GM10266 (cell line): ENCODE measurements around the gene B4GALT2.

Experiments used
- DNase-seq: peaks from one replicate; pipeline ENCODE4 v3.0.0; 2012; ENCODE audit errors: extremely low spot score
- TF ChIP-seq, protein P1 (sequence below): IDR thresholded peaks from 2 replicates; pipeline ENCODE4 v1.5.1; 2012; ENCODE audit warnings: mild to moderate bottlenecking, low read depth; ENCODE audit not compliant: control insufficient read depth, insufficient read depth; ENCODE audit errors: missing control alignments

Gene B4GALT2

DNA sequence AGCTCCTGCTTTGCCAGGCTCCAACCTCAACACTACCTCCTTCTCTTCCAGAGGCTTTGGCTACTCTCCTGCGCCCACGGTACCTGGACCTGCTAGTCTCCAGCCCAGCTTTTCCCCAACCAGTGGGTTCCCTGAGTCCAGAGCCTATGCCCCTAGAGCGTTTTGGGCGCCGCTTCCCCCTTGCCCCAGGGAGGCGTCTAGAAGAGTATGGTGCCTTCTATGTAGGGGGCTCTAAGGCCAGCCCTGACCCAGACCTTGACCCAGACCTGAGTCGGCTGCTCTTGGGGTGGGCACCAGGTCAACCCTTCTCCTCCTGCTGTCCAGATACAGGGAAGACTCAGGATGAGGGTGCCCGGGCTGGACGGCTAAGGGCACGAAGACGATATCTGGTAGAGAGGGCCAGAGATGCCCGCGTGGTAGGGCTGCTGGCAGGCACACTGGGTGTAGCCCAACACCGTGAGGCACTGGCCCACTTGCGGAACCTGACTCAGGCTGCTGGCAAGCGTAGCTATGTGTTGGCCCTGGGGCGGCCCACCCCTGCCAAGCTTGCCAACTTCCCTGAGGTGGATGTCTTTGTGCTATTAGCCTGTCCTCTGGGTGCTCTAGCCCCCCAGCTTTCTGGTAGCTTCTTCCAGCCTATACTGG, 7.6 kb upstream of the B4GALT2 start:
- DNase-seq = no peak

DNA sequence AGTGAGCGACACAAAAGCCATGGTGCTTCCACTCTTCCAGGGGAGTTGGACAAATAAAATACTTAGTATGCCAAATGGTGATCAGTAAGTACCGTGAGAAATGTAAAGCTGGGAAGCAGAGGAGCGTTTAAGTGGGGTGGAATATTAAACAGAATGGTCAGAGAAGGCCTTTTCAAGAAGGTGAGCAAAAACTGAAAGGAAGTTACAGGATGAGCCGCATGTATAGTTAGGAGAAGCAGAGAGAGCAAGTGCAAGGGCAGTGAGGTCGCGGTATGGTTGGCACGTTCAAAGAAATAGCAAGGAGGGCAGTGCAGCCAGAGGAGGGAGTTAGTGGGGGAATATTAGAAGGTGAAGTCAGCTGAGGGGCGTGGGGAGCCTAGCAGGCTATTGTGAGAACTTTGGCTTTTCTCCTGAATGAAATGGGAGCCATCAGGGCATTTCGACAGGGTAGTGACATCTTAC, 5.0 kb upstream of the B4GALT2 start:
- DNase-seq = no peak
- TF ChIP-seq, protein P1, sequence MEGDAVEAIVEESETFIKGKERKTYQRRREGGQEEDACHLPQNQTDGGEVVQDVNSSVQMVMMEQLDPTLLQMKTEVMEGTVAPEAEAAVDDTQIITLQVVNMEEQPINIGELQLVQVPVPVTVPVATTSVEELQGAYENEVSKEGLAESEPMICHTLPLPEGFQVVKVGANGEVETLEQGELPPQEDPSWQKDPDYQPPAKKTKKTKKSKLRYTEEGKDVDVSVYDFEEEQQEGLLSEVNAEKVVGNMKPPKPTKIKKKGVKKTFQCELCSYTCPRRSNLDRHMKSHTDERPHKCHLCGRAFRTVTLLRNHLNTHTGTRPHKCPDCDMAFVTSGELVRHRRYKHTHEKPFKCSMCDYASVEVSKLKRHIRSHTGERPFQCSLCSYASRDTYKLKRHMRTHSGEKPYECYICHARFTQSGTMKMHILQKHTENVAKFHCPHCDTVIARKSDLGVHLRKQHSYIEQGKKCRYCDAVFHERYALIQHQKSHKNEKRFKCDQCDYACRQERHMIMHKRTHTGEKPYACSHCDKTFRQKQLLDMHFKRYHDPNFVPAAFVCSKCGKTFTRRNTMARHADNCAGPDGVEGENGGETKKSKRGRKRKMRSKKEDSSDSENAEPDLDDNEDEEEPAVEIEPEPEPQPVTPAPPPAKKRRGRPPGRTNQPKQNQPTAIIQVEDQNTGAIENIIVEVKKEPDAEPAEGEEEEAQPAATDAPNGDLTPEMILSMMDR = no peak

More for the DNA sequence above, 7.6 kb upstream of the B4GALT2 start:
- TF ChIP-seq, protein P1 = no peak

DNA sequence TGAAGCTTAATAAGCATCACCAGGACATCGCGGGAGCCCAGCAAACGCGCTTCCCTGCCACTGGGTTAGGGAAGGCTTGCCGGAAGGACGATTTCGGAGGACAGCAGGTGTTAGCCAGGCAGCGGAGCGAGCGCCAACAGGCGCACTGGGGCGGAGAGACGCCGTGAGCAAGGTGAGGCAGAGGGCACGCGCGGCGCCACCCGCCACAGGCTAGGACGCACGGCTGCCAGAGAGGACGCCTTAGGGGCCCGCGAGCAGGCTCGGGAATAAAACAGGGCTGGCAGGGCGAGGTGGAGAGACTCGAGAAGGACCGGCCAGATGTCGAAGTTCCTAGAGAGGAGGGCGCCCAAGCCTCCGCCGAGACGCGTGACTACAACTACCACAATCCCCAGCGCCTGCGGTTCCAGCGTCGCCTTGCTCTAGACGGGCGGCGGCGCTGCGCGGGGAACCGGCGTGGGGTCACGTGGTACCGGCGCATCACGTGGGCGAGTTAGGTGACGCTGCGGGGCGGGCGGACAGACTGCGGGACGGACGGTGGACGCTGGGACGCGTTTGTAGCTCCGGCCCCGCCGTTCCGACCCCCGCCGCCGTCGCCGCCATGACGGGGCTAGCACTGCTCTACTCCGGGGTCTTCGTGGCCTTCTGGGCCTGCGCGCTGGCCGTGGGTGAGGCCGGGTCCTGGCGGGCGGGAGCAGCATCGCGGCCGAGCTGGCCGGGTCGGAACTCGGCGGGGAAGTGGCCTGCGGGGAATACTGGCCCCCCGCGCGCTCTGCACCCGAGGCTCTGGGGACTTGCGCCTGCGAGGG, 4.4 kb upstream of the B4GALT2 start, which contains the start of gene ATP6V0B:
Gene ATP6V0B (plus strand): TSS at position 518 of the 806 bp plus-strand sequence. CDS start 81 bp downstream, at position 599.
- peak; percentile 96 for DNase-seq
- TF ChIP-seq, protein P1 = peak; percentile 0

DNA sequence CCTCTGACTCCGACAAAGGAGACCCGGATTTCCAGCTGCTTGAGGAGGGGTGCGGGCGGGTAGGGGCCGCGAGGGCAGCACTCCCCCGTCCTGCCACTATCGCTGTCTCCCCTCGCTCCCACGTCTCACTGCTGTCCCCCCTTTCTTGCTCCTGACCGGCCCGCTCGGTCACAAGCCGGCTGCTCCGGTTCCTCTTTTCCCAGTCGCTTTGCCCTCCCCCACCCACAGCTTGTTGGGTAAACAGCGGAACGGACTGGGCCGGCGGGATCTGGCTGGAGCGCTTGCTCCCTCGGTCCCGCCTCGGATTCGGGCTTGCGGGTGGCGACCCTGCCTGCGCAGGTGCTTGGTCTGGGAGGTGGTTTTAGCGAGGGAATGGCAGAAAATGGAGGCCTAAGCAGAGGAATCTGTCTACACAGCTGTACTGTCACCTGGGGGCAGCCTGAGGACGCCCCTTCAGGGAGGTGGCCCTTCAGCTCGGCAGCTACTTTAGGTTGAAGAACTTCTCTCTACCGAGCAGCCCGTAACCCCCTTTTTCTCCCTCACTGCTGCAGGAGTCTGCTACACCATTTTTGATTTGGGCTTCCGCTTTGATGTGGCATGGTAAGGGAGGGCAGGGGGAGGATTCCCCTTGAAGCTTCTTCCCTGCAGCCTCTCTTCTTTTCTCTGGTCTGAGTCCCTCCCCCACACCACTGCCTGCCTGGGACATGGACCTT, 3.6 kb upstream of the B4GALT2 start:
- TF ChIP-seq, protein P1 = no peak
- peak; percentile 58 for DNase-seq

DNA sequence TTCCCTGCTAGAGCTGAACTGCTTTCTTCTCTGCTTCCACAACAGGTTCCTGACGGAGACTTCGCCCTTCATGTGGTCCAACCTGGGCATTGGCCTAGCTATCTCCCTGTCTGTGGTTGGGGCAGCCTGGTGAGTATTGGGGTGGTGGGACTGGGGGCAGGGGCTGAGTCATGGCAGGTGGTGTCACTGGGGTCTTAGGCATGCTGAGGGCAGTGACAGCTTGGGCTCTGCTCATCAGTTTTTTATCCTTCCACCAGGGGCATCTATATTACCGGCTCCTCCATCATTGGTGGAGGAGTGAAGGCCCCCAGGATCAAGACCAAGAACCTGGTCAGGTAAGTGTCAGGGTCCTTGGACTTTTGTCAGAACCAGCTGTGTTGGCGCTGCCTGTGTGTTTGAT, 3.0 kb upstream of the B4GALT2 start:
- TF ChIP-seq, protein P1 = no peak
- no peak for DNase-seq

DNA sequence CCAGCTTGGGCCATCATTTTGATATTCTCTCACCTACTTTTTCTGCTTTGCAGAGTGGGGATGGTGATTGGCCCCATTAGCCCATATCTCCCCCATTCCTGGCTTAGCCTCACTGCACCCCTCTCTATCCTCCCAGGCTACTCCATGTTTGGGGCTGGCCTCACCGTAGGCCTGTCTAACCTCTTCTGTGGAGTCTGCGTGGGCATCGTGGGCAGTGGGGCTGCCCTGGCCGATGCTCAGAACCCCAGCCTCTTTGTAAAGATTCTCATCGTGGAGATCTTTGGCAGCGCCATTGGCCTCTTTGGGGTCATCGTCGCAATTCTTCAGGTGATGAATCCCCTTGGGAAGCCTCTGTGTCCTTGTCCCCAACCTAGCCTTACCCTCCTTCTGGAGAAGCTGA, 2.1 kb upstream of the B4GALT2 start:
- TF ChIP-seq, protein P1 = no peak
- DNase-seq = no peak
